Measurements from ENCODE around the gene AFF4. TPM values are rescaled to one million over a fixed set of nuclear protein-coding genes. Genes with fewer than 3 reads are reported as not detected.

Gene AFF4
- polyA plus RNA-seq, 2 of the 4 experiments (the other 2 are of a cell fraction), result 22.1 to 43.5 TPM

- TF ChIP-seq HMGXB4 (CRISPR knock-in tag; IDR thresholded peaks at IDR 0.05; ENCODE audit: borderline replicate concordance) (no peak), MAX (IDR thresholded peaks at IDR 0.05) (no peak)
These were observed 135.3 kb downstream of the AFF4 start (continued) for GRCh38 chr5:132827943-132828673.

GRCh38 chr5:132826424-132827082, 136.9 kb downstream of the AFF4 start:
- no peak for ATAC-seq
- ChIA-PET POLR2A (interaction anchor here (0.9 kb wide), 1 partner anchor 136 kb away, joined by 4 read pairs; no protein-coding TSS in a partner anchor), CTCF (interaction anchor here (0.9 to 4.6 kb wide), 14 partner anchors 7 to 439 kb away, joined by 3 to 69 read pairs (median 4); partner anchors contain the start of genes CCNI2, GDF9 and UQCRQ)
- no peak overlapping the region for H3K27ac ChIP-seq
- WGBS (ENCODE audit: missing lambda C conversion rate), result 71% methylated on average over 6 of the region's 6 CpGs
- H3K9me3 ChIP-seq, result no peaks in the 10 kb centered on the region
- no peak for FAIRE-seq
- H3K4me1 ChIP-seq, result peaks cover 3% of the 10 kb centered on the region; the same call in 1 of the 3 replicates
- no peak for TF ChIP-seq TP53 (CRISPR knock-in tag; IDR thresholded peaks at IDR 0.05)
- no peak overlapping the region for H3K4me2 ChIP-seq
- H3K4me3 ChIP-seq, result no peak overlapping the region
- DNase-seq (ENCODE audit: low read depth in 1 of 2, low spot score in 1 of 2), result no peak

GRCh38 chr5:132825834-132826391, 137.5 kb downstream of the AFF4 start:
- no peak overlapping the region for H3K4me2 ChIP-seq
- H3K27ac ChIP-seq, result no peak overlapping the region
- CTCF ChIA-PET, result interaction anchor here (0.9 to 3.8 kb wide), 10 partner anchors 7 to 299 kb away, joined by 3 to 15 read pairs (median 4); partner anchors contain the start of gene CCNI2
- ATAC-seq (no peak), DNase-seq (ENCODE audit: low read depth in 1 of 2, low spot score in 1 of 2) (no peak), FAIRE-seq (no peak)
- TF ChIP-seq HEYL (CRISPR knock-in tag; IDR thresholded peaks at IDR 0.05) (no peak), POLR2AphosphoS2 (conservative IDR thresholded peaks at IDR 0.05; ENCODE audit: low read length) (no peak), ESRRA (IDR thresholded peaks at IDR 0.05; ENCODE audit: borderline replicate concordance, low read length) (no peak), MAZ (IDR thresholded peaks at IDR 0.05; ENCODE audit: borderline replicate concordance, low read depth, low read length) (no peak), ZC3H11A (IDR thresholded peaks at IDR 0.05) (no peak), CHD2 (IDR thresholded peaks at IDR 0.05; ENCODE audit: low read length, partially characterized antibody) (no peak), CBX2 (IDR thresholded peaks at IDR 0.05; ENCODE audit: borderline replicate concordance, low read depth) (no peak), NPAS2 (CRISPR knock-in tag; IDR thresholded peaks at IDR 0.05; ENCODE audit: borderline replicate concordance) (no peak), KDM1A (IDR thresholded peaks at IDR 0.05; ENCODE audit: low read depth) (no peak)
- no peak overlapping the region for H3K4me3 ChIP-seq
- POLR2A ChIA-PET, result interaction anchor here (0.9 kb wide), 1 partner anchor 137 kb away, joined by 4 read pairs; no protein-coding TSS in a partner anchor
- no peaks in the 10 kb centered on the region for H3K9me3 ChIP-seq
- H3K4me1 ChIP-seq, result peaks cover 3% of the 10 kb centered on the region; the same call in 1 of the 3 replicates
- WGBS (ENCODE audit: missing lambda C conversion rate), result 94% methylated on average over 26 of the region's 43 CpGs

Small RNA genes lying within 50 kb of the gene (small RNA-seq; reads per million reads assigned to genes)
- gene AC113410.1, result 0 reads per million in 6 experiments
- gene ATP6V0E1P1, result 0 to 0.19 (median 0) reads per million in 6 experiments
- gene RF00019, result 0 reads per million in 6 experiments
- 0 reads per million in 6 experiments for gene RNA5SP192

Other genes with a start within 250 kb of the AFF4 start
- 17.2 and 20.5 TPM in 2 replicates for gene KIF3A, start 226.1 kb downstream of the AFF4 start, polyA plus RNA-seq (2011; rRNA removed)
- gene KIF3A, start 226.1 kb downstream of the AFF4 start, polyA plus RNA-seq (2017; fragmentation: RNase III; extraction: RNeasy Plus Mini Kit Qiagen cat#74134 plus additional on column Dnase treatment), result 12.8 to 15.6 TPM (median 13.8 TPM) in 3 replicates
- 0.17 and 0.33 TPM in 2 replicates for gene CCNI2, start 216.2 kb downstream of the AFF4 start, polyA plus RNA-seq (2011; rRNA removed)
- gene CCNI2, start 216.2 kb downstream of the AFF4 start, polyA plus RNA-seq (2017; fragmentation: RNase III; extraction: RNeasy Plus Mini Kit Qiagen cat#74134 plus additional on column Dnase treatment), result 0.07 to 0.26 TPM (median 0.17 TPM) in 3 replicates
- gene SEPTIN8, start 186.4 kb downstream of the AFF4 start, polyA plus RNA-seq (2011; rRNA removed), result 29.2 and 29.6 TPM in 2 replicates
- 19.0 to 21.7 TPM (median 20.8 TPM) in 3 replicates for gene SEPTIN8, start 186.4 kb downstream of the AFF4 start, polyA plus RNA-seq (2017; fragmentation: RNase III; extraction: RNeasy Plus Mini Kit Qiagen cat#74134 plus additional on column Dnase treatment)
- gene SOWAHA, start 150.3 kb downstream of the AFF4 start, polyA plus RNA-seq (2011; rRNA removed), result 0.07 and 0.10 TPM in 2 replicates
- gene SOWAHA, start 150.3 kb downstream of the AFF4 start, polyA plus RNA-seq (2017; fragmentation: RNase III; extraction: RNeasy Plus Mini Kit Qiagen cat#74134 plus additional on column Dnase treatment), result 0.03 to 0.08 TPM (median 0.06 TPM) in 3 replicates
- 3.5 and 4.5 TPM in 2 replicates for gene SHROOM1, start 133.0 kb downstream of the AFF4 start, polyA plus RNA-seq (2011; rRNA removed)
- 5.4 to 7.2 TPM (median 6.0 TPM) in 3 replicates for gene SHROOM1, start 133.0 kb downstream of the AFF4 start, polyA plus RNA-seq (2017; fragmentation: RNase III; extraction: RNeasy Plus Mini Kit Qiagen cat#74134 plus additional on column Dnase treatment)
- 0.83 and 0.85 TPM in 2 replicates for gene GDF9, start 97.2 kb downstream of the AFF4 start, polyA plus RNA-seq (2011; rRNA removed)
- gene GDF9, start 97.2 kb downstream of the AFF4 start, polyA plus RNA-seq (2017; fragmentation: RNase III; extraction: RNeasy Plus Mini Kit Qiagen cat#74134 plus additional on column Dnase treatment), result 0.25 to 0.49 TPM (median 0.37 TPM) in 3 replicates
- gene UQCRQ, start 97.0 kb downstream of the AFF4 start, polyA plus RNA-seq (2011; rRNA removed), result 497 and 500 TPM in 2 replicates
- 424 to 448 TPM (median 441 TPM) in 3 replicates for gene UQCRQ, start 97.0 kb downstream of the AFF4 start, polyA plus RNA-seq (2017; fragmentation: RNase III; extraction: RNeasy Plus Mini Kit Qiagen cat#74134 plus additional on column Dnase treatment)
- gene LEAP2, start 90.0 kb downstream of the AFF4 start, polyA plus RNA-seq (2011; rRNA removed), result 4.1 and 4.8 TPM in 2 replicates
- 1.6 to 2.1 TPM (median 2.0 TPM) in 3 replicates for gene LEAP2, start 90.0 kb downstream of the AFF4 start, polyA plus RNA-seq (2017; fragmentation: RNase III; extraction: RNeasy Plus Mini Kit Qiagen cat#74134 plus additional on column Dnase treatment)
- 45.7 and 56.2 TPM in 2 replicates for gene ZCCHC10, start 62.9 kb upstream of the AFF4 start, polyA plus RNA-seq (2011; rRNA removed)
- 27.1 to 28.3 TPM (median 28.3 TPM) in 3 replicates for gene ZCCHC10, start 62.9 kb upstream of the AFF4 start, polyA plus RNA-seq (2017; fragmentation: RNase III; extraction: RNeasy Plus Mini Kit Qiagen cat#74134 plus additional on column Dnase treatment)
- gene HSPA4, start 88.4 kb upstream of the AFF4 start, polyA plus RNA-seq (2011; rRNA removed), result 110 and 166 TPM in 2 replicates
- gene HSPA4, start 88.4 kb upstream of the AFF4 start, polyA plus RNA-seq (2017; fragmentation: RNase III; extraction: RNeasy Plus Mini Kit Qiagen cat#74134 plus additional on column Dnase treatment), result 160 to 168 TPM (median 166 TPM) in 3 replicates

Measured in A549 (cell line).